K562 (cell line): ENCODE results near the gene ALPP. TPM values are rescaled to one million over a fixed set of nuclear protein-coding genes. Genes with fewer than 3 reads are reported as not detected.

Experiments
- ATAC-seq: fragments of 200-7000 bp; cut with Tn5 transposase; 3 replicates; pipeline ENCODE4 v1.9.1; 2020; ENCODE audit warnings: moderate library complexity
- BruUV-seq: library from RNA; stranded (reverse); fragments of 400-500 nt; replicated peaks from 2 replicates; lab custom pipeline; 2021; lab: Mats Ljungman, UMichigan
- CTCF ChIA-PET: fragments of 300-600 bp; formaldehyde crosslinking; extraction: SDS; loops from one replicate; lab custom pipeline; 2021; ENCODE audit warnings: low intra/inter-chr PET ratio; lab: Yijun Ruan, JAX
- POLR2A ChIA-PET: fragments of 300-600, 350-650 bp; sonication (Branson Sonifier 250); formaldehyde crosslinking; extraction: SDS; loops from one replicate; lab custom pipeline; 2021; ENCODE audit warnings: antibody characterized with exemption, inconsistent platforms; lab: Yijun Ruan, JAX
- DNase-seq, 4 experiments: peaks; one replicate each; pipeline versions ENCODE4 v3.0.0 to v3.0.0-alpha.2; 2011 to 2018; ENCODE audit warnings: low spot score in 3 of 4, mixed read lengths in 3 of 4; ENCODE audit errors: extremely low read depth in 1 of 4
- FAIRE-seq: peaks from 2 replicates; lab custom pipeline; 2011; peaks lifted over from hg19 to GRCh38; lab: Jason Lieb, UNC
- H2AFZ ChIP-seq: 2 replicates; pipeline ENCODE4 v1.6.0; 2011; ENCODE audit warnings: low read depth, low read length, control low read depth, inconsistent platforms
- H3K27ac ChIP-seq: fragments of 200-600 bp; 3 replicates; pipeline ENCODE4 v1.8.0; 2011; ENCODE audit warnings: low read depth, mild to moderate bottlenecking, control low read depth, inconsistent platforms, low read length, moderate library complexity, mixed read lengths; ENCODE audit errors: extremely low read depth
- H3K27me3 ChIP-seq, 2 experiments: fragments of 300-600 bp in 1 of 2; 2 replicates in 1 of 2; 3 replicates in 1 of 2; pipeline versions ENCODE4 v1.6.0 to v1.8.0; 2011; ENCODE audit warnings: inconsistent platforms in 2 of 2, low read length in 2 of 2, mild to moderate bottlenecking in 1 of 2, mixed read lengths in 1 of 2, moderate library complexity in 1 of 2; ENCODE audit not compliant: control insufficient read depth in 2 of 2, insufficient read depth in 2 of 2
- H3K36me3 ChIP-seq: fragments of 300-600 bp; 3 replicates; pipeline ENCODE4 v1.8.0; 2011; ENCODE audit warnings: mild to moderate bottlenecking, low read length, inconsistent platforms; ENCODE audit not compliant: control insufficient read depth, insufficient read depth
- H3K4me1 ChIP-seq, 2 experiments: fragments of 200-600 bp in 1 of 2; replicated peaks in 1 of 2; 2 replicates in 1 of 2; 3 replicates in 1 of 2; pipeline versions ENCODE4 v1.5.1 to v1.8.0; 2011; ENCODE audit warnings: inconsistent platforms in 2 of 2, low read length in 2 of 2, mild to moderate bottlenecking in 1 of 2, mixed read lengths in 1 of 2, moderate library complexity in 1 of 2; ENCODE audit not compliant: control insufficient read depth in 2 of 2, insufficient read depth in 2 of 2
- H3K4me2 ChIP-seq: 2 replicates; pipeline ENCODE4 v1.6.1; 2011; ENCODE audit warnings: low read length, control low read depth, inconsistent platforms, mixed read lengths; ENCODE audit not compliant: insufficient read depth
- H3K4me3 ChIP-seq: fragments of 200-600 bp; sonication (generic), shearing (Covaris generic); 2 replicates; pipeline ENCODE4 v1.5.1; 2016; ENCODE audit warnings: control low read depth, inconsistent platforms
- H3K79me2 ChIP-seq: fragments of 200-600 bp; 3 replicates; pipeline ENCODE4 v1.8.0; 2011; ENCODE audit warnings: low read length, inconsistent platforms; ENCODE audit not compliant: control insufficient read depth, insufficient read depth
- H3K9ac ChIP-seq, 2 experiments: 2 replicates each; pipeline versions ENCODE4 v1.6.0 to v1.6.1; 2011; ENCODE audit warnings: low read depth in 2 of 2, low read length in 2 of 2, control low read depth in 1 of 2, inconsistent platforms in 1 of 2, mild to moderate bottlenecking in 1 of 2, mixed read lengths in 1 of 2; ENCODE audit not compliant: insufficient read depth in 1 of 2
- H3K9me1 ChIP-seq: one replicate; pipeline ENCODE4 v1.6.0; 2011; ENCODE audit warnings: inconsistent platforms, mild to moderate bottlenecking, low read length, moderate library complexity; ENCODE audit not compliant: control insufficient read depth, insufficient read depth
- H3K9me3 ChIP-seq: replicated peaks from 2 replicates; pipeline ENCODE4 v1.5.1; 2011; ENCODE audit warnings: low read depth, low read length, inconsistent platforms; ENCODE audit not compliant: control insufficient read depth, insufficient read depth
- H4K20me1 ChIP-seq: replicated peaks from 2 replicates; pipeline ENCODE4 v1.6.1; 2011; ENCODE audit warnings: low read length, inconsistent platforms, mixed read lengths; ENCODE audit not compliant: control insufficient read depth, insufficient read depth
- ATF7 ChIP-seq: fragments of 450-650 bp; IDR thresholded peaks from 2 replicates; pipeline ENCODE4 v1.7.1; 2014; ENCODE audit warnings: mild to moderate bottlenecking, moderate library complexity
- BRD9 ChIP-seq: fragments of 450-650 bp; IDR thresholded peaks from 2 replicates; pipeline ENCODE4 v1.6.1; 2018; ENCODE audit warnings: low read depth; ENCODE audit not compliant: partially characterized antibody
- CBX2 ChIP-seq: fragments of 200-600 bp; sonication (generic); IDR thresholded peaks from one replicate; pipeline ENCODE4 v1.6.1; 2012; ENCODE audit warnings: mild to moderate bottlenecking, low read length, inconsistent platforms; ENCODE audit not compliant: insufficient read depth, poor library complexity, severe bottlenecking
- CTCF ChIP-seq, 3 experiments: IDR thresholded peaks in 2 of 3; conservative IDR thresholded peaks in 1 of 3; 2 replicates each; pipeline ENCODE4 v1.5.1; 2011 to 2012; ENCODE audit warnings: low read length in 3 of 3, mild to moderate bottlenecking in 3 of 3, control low read depth in 2 of 3, improper control_type of control experiment in 1 of 3, inconsistent platforms in 1 of 3, low read depth in 1 of 3, mixed read lengths in 1 of 3, moderate library complexity in 1 of 3; ENCODE audit not compliant: insufficient read depth in 2 of 3
- DACH1 ChIP-seq: fragments of 450-650 bp; IDR thresholded peaks from 2 replicates; pipeline ENCODE4 v1.6.1; 2018; ENCODE audit not compliant: partially characterized antibody
- ESRRB ChIP-seq: fragments of 250-450 bp; sonication (Bioruptor Pico); IDR thresholded peaks from 2 replicates; pipeline ENCODE4 v1.5.0; 2020; ENCODE audit warnings: mild to moderate bottlenecking, moderate library complexity, borderline replicate concordance
- EWSR1 ChIP-seq: fragments of 450-650 bp; IDR thresholded peaks from 2 replicates; pipeline ENCODE4 v1.6.1; 2018; ENCODE audit warnings: borderline replicate concordance, mild to moderate bottlenecking, low read depth, moderate library complexity; ENCODE audit not compliant: partially characterized antibody
- IRF1 ChIP-seq: sonication (generic); formaldehyde crosslinking; IDR thresholded peaks from 2 replicates; pipeline ENCODE4 v1.8.0; 2022; ENCODE audit warnings: missing genetic modification reagents, mild to moderate bottlenecking, borderline replicate concordance
- KAT7 ChIP-seq: sonication (generic); formaldehyde crosslinking; IDR thresholded peaks from 2 replicates; pipeline ENCODE4 v1.8.0; 2022; ENCODE audit warnings: missing genetic modification reagents, mild to moderate bottlenecking, borderline replicate concordance
- NFIX ChIP-seq: fragments of 250-450 bp; sonication (Bioruptor Pico); IDR thresholded peaks from 2 replicates; pipeline ENCODE4 v1.4.0; 2020; ENCODE audit warnings: low read depth, mild to moderate bottlenecking, moderate library complexity
- STAG1 ChIP-seq: sonication (generic); formaldehyde crosslinking; IDR thresholded peaks from 2 replicates; pipeline ENCODE4 v1.5.0; 2020; ENCODE audit warnings: missing genetic modification reagents, borderline replicate concordance
- STAT5B ChIP-seq: fragments of 250-450 bp; sonication (Bioruptor Pico); IDR thresholded peaks from 2 replicates; pipeline ENCODE4 v1.8.0; 2021; ENCODE audit warnings: mild to moderate bottlenecking, inconsistent platforms
- TAL1 ChIP-seq: fragments of 450-650 bp; IDR thresholded peaks from 2 replicates; pipeline ENCODE4 v1.6.1; 2016; ENCODE audit warnings: mild to moderate bottlenecking
- XRCC3 ChIP-seq: fragments of 450-650 bp; IDR thresholded peaks from 2 replicates; pipeline ENCODE4 v1.6.1; 2017; ENCODE audit warnings: mild to moderate bottlenecking, moderate library complexity
- ZNF121 ChIP-seq: sonication (generic); formaldehyde crosslinking; conservative IDR thresholded peaks from 2 replicates; pipeline ENCODE4 v1.8.0; 2022; ENCODE audit warnings: missing genetic modification reagents
- ZNF232 ChIP-seq: sonication (generic); formaldehyde crosslinking; IDR thresholded peaks from 2 replicates; pipeline ENCODE4 v1.8.0; 2022; ENCODE audit warnings: mild to moderate bottlenecking, missing genetic modification reagents
- ZNF274 ChIP-seq: IDR thresholded peaks from 2 replicates; pipeline ENCODE4 v1.6.1; 2011; ENCODE audit warnings: low read depth, mild to moderate bottlenecking, low read length, moderate library complexity, borderline replicate concordance
- ZNF589 ChIP-seq: fragments of 200-800 bp; sonication (Bioruptor generic); IDR thresholded peaks from 2 replicates; pipeline ENCODE4 v1.6.1; 2016; ENCODE audit warnings: low read depth, missing genetic modification characterization, missing compliant biosample characterization
- ZNF639 ChIP-seq, 2 experiments: fragments of 200-800 bp in 1 of 2; sonication (Bioruptor generic) in 1 of 2; sonication (generic) in 1 of 2; formaldehyde crosslinking in 1 of 2; IDR thresholded peaks in 1 of 2; conservative IDR thresholded peaks in 1 of 2; 2 replicates each; pipeline versions ENCODE4 v1.5.0 to v1.6.1; 2016 to 2020; ENCODE audit warnings: missing compliant biosample characterization in 1 of 2, missing genetic modification characterization in 1 of 2, missing genetic modification reagents in 1 of 2
- ZNF699 ChIP-seq: fragments of 250-450 bp; sonication (Bioruptor Pico); IDR thresholded peaks from 2 replicates; pipeline ENCODE4 v1.8.0; 2021; ENCODE audit warnings: mild to moderate bottlenecking, moderate library complexity; ENCODE audit not compliant: insufficient replicate concordance
- WGBS: fragments of 100-300 bp; shearing (Covaris generic); methylation state at CpG from one replicate; pipeline ENCODE4 v1.1.6; 2016; ENCODE audit warnings: low coverage, mixed read lengths; ENCODE audit not compliant: insufficient coverage; ENCODE audit errors: missing lambda C conversion rate; 5-methylcytosine and 5-hydroxymethylcytosine counted together
- in situ Hi-C: fragments of 300-500 bp; cut with MboI; formaldehyde crosslinking; loops from 4 replicates; pipeline ENCODE4 v1.15.0; 2018; ENCODE audit warnings: inconsistent platforms, mixed read lengths
- intact Hi-C: fragments of 100-400 bp; cut with micrococcal nuclease; formaldehyde crosslinking; loops from 2 replicates; pipeline ENCODE4 v1.14.2; 2022
- polyA plus RNA-seq, 8 experiments: library from polyadenylated mRNA; depleted of rRNA in 4 of 8; stranded (reverse) in 5 of 8; unstranded in 3 of 8; fragments of >200 nt; fragmentation: Nextera tagmentation in 2 of 8; fragmentation: Illumina TruSeq in 1 of 8; extraction: Ambion mirVana in 2 of 8; extraction: Trizol in 1 of 8; gene quantifications; 2 replicates each; pipeline versions ENCODE4 v1.2.1 to v1.2.3, GENCODE V29; 2011 to 2014; ENCODE audit warnings: inconsistent platforms in 1 of 8, missing spikeins in 1 of 8
- total RNA-seq, 7 experiments: library from RNA; depleted of rRNA in 6 of 7; stranded (reverse); fragments of >200 nt in 6 of 7; fragmentation: Illumina TruSeq in 2 of 7; extraction: Trizol in 2 of 7; gene quantifications; 2 replicates each; pipeline versions ENCODE4 v1.2.1 to v1.2.3, GENCODE V29; 2011 to 2021; ENCODE audit warnings: low replicate concordance in 1 of 7

Gene ALPP
- total and polyA plus RNA-seq, 9 of the 15 experiments (the other 6 are each of a cell fraction or from before 2014, with no cell fraction given): 0.03 TPM; not detected in 8

DNA sequence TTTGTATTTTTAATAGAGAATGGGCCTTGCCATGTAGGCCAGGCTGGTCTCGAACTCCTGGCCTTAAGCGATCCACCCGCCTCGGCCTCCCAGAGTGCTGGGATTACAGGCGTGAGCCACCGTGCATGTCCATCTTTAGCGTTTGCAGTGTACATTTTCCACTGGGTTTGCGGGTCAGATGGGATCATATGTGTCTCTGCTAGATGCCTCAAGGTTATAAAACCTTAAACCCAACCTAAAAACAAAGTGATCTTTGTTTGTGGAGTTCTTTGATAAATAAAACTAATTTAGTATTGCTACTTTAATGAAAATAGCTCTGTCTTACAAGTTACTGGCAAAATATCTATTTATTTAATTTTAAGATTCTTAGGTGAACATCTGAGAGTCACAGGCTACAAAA lies 15.0 kb downstream of the ALPP start:
- ATAC-seq: no peak
- H3K9ac ChIP-seq: no peak overlapping the region
- BruUV-seq: no TSS peak
- H3K9me3 ChIP-seq: no peaks in the 10 kb centered on the region
- H3K27ac ChIP-seq: no peak overlapping the region
- no peaks in the 10 kb centered on the region for H4K20me1 ChIP-seq
- no peak for FAIRE-seq
- no peaks in the 10 kb centered on the region for H3K9me1 ChIP-seq
- H3K36me3 ChIP-seq: no peaks in the 10 kb centered on the region
- WGBS: 0% methylated on average over 8 of the region's 8 CpGs
- in situ Hi-C loops (no loop called here), intact Hi-C loops (no loop called here)
- H3K4me2 ChIP-seq: no peak overlapping the region
- H3K27me3 ChIP-seq: peaks cover 0 to 7% of the 10 kb centered on the region in 2 experiments; a peak in 4 of 5 replicates
- ChIA-PET CTCF (no interaction called here), POLR2A (no interaction called here)
- no peaks in the 10 kb centered on the region; a peak in 1 of 5 replicates for H3K4me1 ChIP-seq
- no peak for DNase-seq
- no peak for TF ChIP-seq ZNF639 (CRISPR knock-in tag; conservative IDR thresholded peaks at IDR 0.05 in 1 of 2, IDR thresholded peaks at IDR 0.05 in 1 of 2)
- TF ChIP-seq STAT5B (CRISPR knock-in tag): no peak
- no peak for TF ChIP-seq CTCF (IDR thresholded peaks at IDR 0.05 in 2 of 3, conservative IDR thresholded peaks at IDR 0.05 in 1 of 3; ENCODE audit: insufficient read depth in 2 of 3, low read depth in 1 of 3, low read length in 3 of 3)
- TF ChIP-seq ZNF699 (CRISPR knock-in tag): no peak
- no peak for TF ChIP-seq CBX2
- no peak for TF ChIP-seq ZNF589 (CRISPR knock-in tag)
- TF ChIP-seq IRF1 (CRISPR knock-in tag): no peak
- TF ChIP-seq BRD9: no peak
- TF ChIP-seq ZNF274: no peak
- no peak for TF ChIP-seq KAT7 (CRISPR knock-in tag)
- no peak for TF ChIP-seq DACH1
- TF ChIP-seq TAL1: no peak
- no peak for TF ChIP-seq STAG1 (CRISPR knock-in tag)
- no peak for TF ChIP-seq EWSR1
- TF ChIP-seq ZNF232 (CRISPR knock-in tag): no peak
- no peak for TF ChIP-seq XRCC3
- no peak for TF ChIP-seq ATF7
- TF ChIP-seq ESRRB: no peak
- TF ChIP-seq NFIX (CRISPR knock-in tag): no peak
- TF ChIP-seq ZNF121 (CRISPR knock-in tag): no peak
- H3K79me2 ChIP-seq: no peaks in the 10 kb centered on the region
- no peak overlapping the region for H3K4me3 ChIP-seq
- no peak overlapping the region for H2AFZ ChIP-seq
